Activated T-cell treated with anti-CD3 and anti-CD28 coated beads for 24 hours (primary cell): ENCODE results near the gene PHKG2.

Source experiments
- DNase-seq: peaks from one replicate; pipeline ENCODE4 v3.0.0-alpha.2; 2020; ENCODE audit warnings: low read depth

The PHKG2 gene

GRCh38 chr16:30728321-30728720 is 19.9 kb upstream of the PHKG2 start:
- DNase-seq = no peak

- no peak for DNase-seq
Measured at GRCh38 chr16:30728899-30729672, 19.1 kb upstream of the PHKG2 start.

- DNase-seq = no peak
Measured at GRCh38 chr16:30731411-30731810, 16.8 kb upstream of the PHKG2 start.

- no peak for DNase-seq
Measured at GRCh38 chr16:30736995-30737793, 11.0 kb upstream of the PHKG2 start.

GRCh38 chr16:30737794-30738648 is 10.2 kb upstream of the PHKG2 start:
- DNase-seq = no peak

- no peak for DNase-seq
Measured at GRCh38 chr16:30738984-30739951, 9.0 kb upstream of the PHKG2 start.

GRCh38 chr16:30740364-30741251 is 7.6 kb upstream of the PHKG2 start:
- DNase-seq = no peak

GRCh38 chr16:30741461-30741914 is 6.7 kb upstream of the PHKG2 start:
- DNase-seq = no peak

GRCh38 chr16:30743716-30744115 is 4.5 kb upstream of the PHKG2 start:
- DNase-seq = no peak

GRCh38 chr16:30744183-30744582 is 4.0 kb upstream of the PHKG2 start:
- DNase-seq = no peak

- DNase-seq = no peak
Measured at GRCh38 chr16:30745082-30745481, 3.1 kb upstream of the PHKG2 start.

- no peak for DNase-seq
Measured at GRCh38 chr16:30746638-30747175, 1.5 kb upstream of the PHKG2 start.

- no peak for DNase-seq
Measured at GRCh38 chr16:30747331-30747730, 894 bp upstream of the PHKG2 start.

GRCh38 chr16:30748634-30749445 is 615 bp downstream of the PHKG2 start:
- DNase-seq = no peak

- no peak for DNase-seq
Measured at GRCh38 chr16:30750201-30750600, 2.0 kb downstream of the PHKG2 start.

- no peak for DNase-seq
Measured at GRCh38 chr16:30750876-30751465, 2.7 kb downstream of the PHKG2 start.

GRCh38 chr16:30753596-30753995 is 5.4 kb downstream of the PHKG2 start:
- DNase-seq = no peak

GRCh38 chr16:30755955-30756780 is 7.9 kb downstream of the PHKG2 start:
- no peak for DNase-seq
